ENCODE data around the gene SYCP2.

- TF ChIP-seq EZH2 (IDR thresholded peaks at IDR 0.05; ENCODE audit: insufficient read depth, poor library complexity, severe bottlenecking): no peak
- no peak for TF ChIP-seq EZH2phosphoT487 (IDR thresholded peaks at IDR 0.05; ENCODE audit: insufficient read depth, low read depth)
These were observed 85.3 kb downstream of the SYCP2 start for GRCh38 chr20:59848182-59848581.
